Liver (tissue), 9 donors: ENCODE data around the gene CLIC3. TPM values are rescaled to one million over a fixed set of nuclear protein-coding genes. Genes with fewer than 3 reads are reported as not detected.

Experiments used
- DNase-seq: peaks from one replicate; pipeline ENCODE4 v3.0.0-alpha.2; 2017; ENCODE audit warnings: low spot score
- H3K27ac ChIP-seq, 2 donors: one replicate each; pipeline ENCODE4 v1.7.0; 2013; ENCODE audit warnings: inconsistent platforms in 2 of 2, low read length in 2 of 2, control low read depth in 1 of 2, low read depth in 1 of 2, mild to moderate bottlenecking in 1 of 2
- H3K27me3 ChIP-seq, 4 donors: one replicate each; pipeline versions ENCODE4 v1.6.1 to v1.7.0; 2013; ENCODE audit warnings: low read length in 3 of 4, inconsistent platforms in 1 of 4, mild to moderate bottlenecking in 1 of 4, moderate library complexity in 1 of 4; ENCODE audit not compliant: control insufficient read depth in 4 of 4, insufficient read depth in 4 of 4
- H3K36me3 ChIP-seq, 4 donors: one replicate each; pipeline versions ENCODE4 v1.6.1 to v1.7.0; 2013; ENCODE audit warnings: low read length in 3 of 4, mild to moderate bottlenecking in 3 of 4, low read depth in 1 of 4, moderate library complexity in 1 of 4; ENCODE audit not compliant: control insufficient read depth in 4 of 4, insufficient read depth in 3 of 4
- H3K4me1 ChIP-seq, 4 donors: one replicate each; pipeline versions ENCODE4 v1.6.1 to v1.7.0; 2013; ENCODE audit warnings: low read length in 3 of 4, mild to moderate bottlenecking in 3 of 4, moderate library complexity in 1 of 4; ENCODE audit not compliant: control insufficient read depth in 4 of 4, insufficient read depth in 4 of 4
- H3K4me3 ChIP-seq, 3 donors: one replicate each; pipeline versions ENCODE4 v1.6.1 to v1.7.0; 2013; ENCODE audit warnings: low read length in 3 of 3, control low read depth in 1 of 3, low read depth in 1 of 3, mild to moderate bottlenecking in 1 of 3
- H3K9ac ChIP-seq, 2 donors: one replicate each; pipeline ENCODE4 v1.7.0; 2013; ENCODE audit warnings: low read length in 2 of 2, mild to moderate bottlenecking in 2 of 2, moderate library complexity in 2 of 2, control low read depth in 1 of 2, low read depth in 1 of 2
- H3K9me3 ChIP-seq, 4 donors: one replicate each; pipeline versions ENCODE4 v1.6.1 to v1.7.0; 2013; ENCODE audit warnings: low read length in 3 of 4; ENCODE audit not compliant: control insufficient read depth in 4 of 4
- ATF3 ChIP-seq: IDR thresholded peaks from 2 replicates; pipeline ENCODE4 v1.6.1; 2016; ENCODE audit warnings: antibody characterized with exemption
- CTCF ChIP-seq: fragments of 150-350 bp; IDR thresholded peaks from 2 replicates; pipeline ENCODE4 v1.5.1; 2017; ENCODE audit warnings: improper control_type of control experiment, low read depth, low read length; ENCODE audit not compliant: missing input control
- EGR1 ChIP-seq, 2 donors: IDR thresholded peaks; 2 replicates each; pipeline ENCODE4 v1.6.1; 2016 to 2018; ENCODE audit warnings: antibody characterized with exemption in 2 of 2, low read depth in 2 of 2
- FOXA1 ChIP-seq: IDR thresholded peaks from 2 replicates; pipeline ENCODE4 v1.6.1; 2016; ENCODE audit warnings: antibody characterized with exemption
- FOXA2 ChIP-seq: IDR thresholded peaks from 2 replicates; pipeline ENCODE4 v1.6.1; 2016; ENCODE audit warnings: antibody characterized with exemption
- GABPA ChIP-seq, 2 donors: IDR thresholded peaks in 1 of 2; conservative IDR thresholded peaks in 1 of 2; 2 replicates each; pipeline ENCODE4 v1.6.1; 2016; ENCODE audit warnings: antibody characterized with exemption in 2 of 2, mild to moderate bottlenecking in 1 of 2, moderate library complexity in 1 of 2
- HNF4A ChIP-seq, 2 donors: conservative IDR thresholded peaks; 2 replicates each; pipeline ENCODE4 v1.6.1; 2016; ENCODE audit warnings: antibody characterized with exemption in 2 of 2, mild to moderate bottlenecking in 2 of 2
- HNF4G ChIP-seq: IDR thresholded peaks from 2 replicates; pipeline ENCODE4 v1.6.1; 2016; ENCODE audit warnings: antibody characterized with exemption
- JUND ChIP-seq, 2 donors: IDR thresholded peaks; 2 replicates each; pipeline ENCODE4 v1.6.1; 2016; ENCODE audit warnings: antibody characterized with exemption in 2 of 2
- MAX ChIP-seq: IDR thresholded peaks from 2 replicates; pipeline ENCODE4 v1.6.1; 2016; ENCODE audit warnings: antibody characterized with exemption
- NR2F2 ChIP-seq: IDR thresholded peaks from 2 replicates; pipeline ENCODE4 v1.6.1; 2016; ENCODE audit warnings: antibody characterized with exemption
- RAD21 ChIP-seq, 2 donors: IDR thresholded peaks; 2 replicates each; pipeline ENCODE4 v1.6.1; 2016; ENCODE audit warnings: antibody characterized with exemption in 2 of 2, mild to moderate bottlenecking in 2 of 2
- REST ChIP-seq: IDR thresholded peaks from 2 replicates; pipeline ENCODE4 v1.6.1; 2016; ENCODE audit warnings: antibody characterized with exemption, mild to moderate bottlenecking
- RXRA ChIP-seq, 2 donors: IDR thresholded peaks; 2 replicates each; pipeline ENCODE4 v1.6.1; 2017 to 2018; ENCODE audit warnings: antibody characterized with exemption in 2 of 2, mild to moderate bottlenecking in 1 of 2
- SP1 ChIP-seq: IDR thresholded peaks from 2 replicates; pipeline ENCODE4 v1.6.1; 2018; ENCODE audit warnings: antibody characterized with exemption, mild to moderate bottlenecking
- TAF1 ChIP-seq: conservative IDR thresholded peaks from 2 replicates; pipeline ENCODE4 v1.6.1; 2016; ENCODE audit warnings: antibody characterized with exemption, mild to moderate bottlenecking
- YY1 ChIP-seq: IDR thresholded peaks from 2 replicates; pipeline ENCODE4 v1.6.1; 2016; ENCODE audit warnings: antibody characterized with exemption, mild to moderate bottlenecking
- WGBS: extraction: QIAGEN DNeasy Blood & Tissue Kit; methylation state at CpG from one replicate; pipeline ENCODE4 v1.1.7; 2013; 5-methylcytosine and 5-hydroxymethylcytosine counted together
- polyA plus RNA-seq, 2 donors: library from polyadenylated mRNA; stranded (reverse) in 1 of 2; unstranded in 1 of 2; fragments of 200-250 nt in 1 of 2; fragments of >200 nt in 1 of 2; fragmentation: Nextera tagmentation in 1 of 2; extraction: Ambion mirVana in 1 of 2; gene quantifications; one replicate each; pipeline versions ENCODE4 v1.2.1 to v1.2.3, GENCODE V29; 2013 to 2015
- total RNA-seq, 2 donors: library from RNA; depleted of rRNA; stranded (reverse); fragments of >200 nt; gene quantifications; one replicate each; pipeline ENCODE4 v1.2.3, GENCODE V29; 2014
- TF ChIP-seq, protein P1 (sequence below): IDR thresholded peaks from 2 replicates; pipeline ENCODE4 v1.6.1; 2016; ENCODE audit warnings: antibody characterized with exemption
- donor health status: healthy.
- donor health status: healthy.
- donor health status: healthy.
- donor health status: healthy.
- donor health status: healthy.

Gene CLIC3
- total and polyA plus RNA-seq, 4 donors = 0.33 to 0.83 (median 0.40) TPM

DNA sequence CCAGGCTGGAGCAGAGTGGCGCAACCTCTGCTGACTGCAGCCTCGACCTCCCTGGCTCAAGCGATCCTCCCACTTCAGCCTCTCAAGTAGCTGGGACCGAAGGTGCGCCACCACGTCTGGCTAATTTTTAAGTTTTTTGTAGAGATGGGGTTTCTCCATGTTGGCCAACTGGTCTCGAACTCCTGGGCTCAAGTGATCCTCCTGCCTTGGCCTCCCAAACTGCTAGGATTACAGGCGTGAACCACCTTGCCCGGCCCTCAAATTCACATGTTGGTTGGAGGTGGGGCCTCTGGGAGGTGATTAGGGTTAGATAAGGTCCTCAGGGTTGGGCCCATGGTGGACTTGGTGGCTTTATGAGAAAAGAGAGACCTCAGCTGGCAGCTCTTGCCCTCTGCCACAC is 34.2 kb downstream of the CLIC3 start (continued):
- TF ChIP-seq JUND (IDR thresholded peaks at IDR 0.05) (no peak), RXRA (IDR thresholded peaks at IDR 0.05) (no peak), ATF3 (no peak), TAF1 (no peak)

- Histone ChIP-seq H3K4me3 (no peak overlapping the region), H3K4me1 (peaks cover 0 to 2% (median 0%) of the 10 kb centered on the region in 4 donors), H3K9ac (no peak overlapping the region), H3K9me3 (no peaks in the 10 kb centered on the region), H3K27ac (peak overlapping the region in 1 of 2 donors; percentile 28), H3K27me3 (no peaks in the 10 kb centered on the region), H3K36me3 (no peaks in the 10 kb centered on the region)
- WGBS = 83% methylated on average over 23 of the region's 23 CpGs
- DNase-seq = no peak
- TF ChIP-seq RXRA (IDR thresholded peaks at IDR 0.05) (peak in 1 of 2 donors; percentile 67), EGR1 (IDR thresholded peaks at IDR 0.05; ENCODE audit: low read depth in 2 of 2) (no peak), FOXA2 (no peak), TAF1 (no peak), SP1 (peak; percentile 19), CTCF (no peak)
Observed at GRCh38 chr9:136961279-136962065, 34.9 kb downstream of the CLIC3 start.

GRCh38 chr9:136960938-136961275 is 35.5 kb downstream of the CLIC3 start:
- no peaks in the 10 kb centered on the region for H3K27me3 ChIP-seq
- no peaks in the 10 kb centered on the region for H3K9me3 ChIP-seq
- H3K4me3 ChIP-seq = no peak overlapping the region
- H3K4me1 ChIP-seq = no peaks in the 10 kb centered on the region
- 89% methylated on average over 15 of the region's 15 CpGs for WGBS
- DNase-seq = no peak
- H3K9ac ChIP-seq = no peak overlapping the region
- peak overlapping the region in 1 of 2 donors; percentile 28 for H3K27ac ChIP-seq
- H3K36me3 ChIP-seq = no peaks in the 10 kb centered on the region
- TF ChIP-seq FOXA2 (no peak), JUND (IDR thresholded peaks at IDR 0.05) (no peak), CTCF (no peak), HNF4A (conservative IDR thresholded peaks at IDR 0.05) (no peak), MAX (no peak), FOXA1 (no peak), SP1 (no peak), REST (no peak), HNF4G (no peak), GABPA (IDR thresholded peaks at IDR 0.05 in 1 of 2, conservative IDR thresholded peaks at IDR 0.05 in 1 of 2) (no peak), TAF1 (no peak), RXRA (IDR thresholded peaks at IDR 0.05) (no peak), EGR1 (IDR thresholded peaks at IDR 0.05; ENCODE audit: low read depth in 2 of 2) (no peak), RAD21 (IDR thresholded peaks at IDR 0.05) (no peak), ATF3 (no peak), NR2F2 (no peak), YY1 (no peak)
- TF ChIP-seq, protein P1, sequence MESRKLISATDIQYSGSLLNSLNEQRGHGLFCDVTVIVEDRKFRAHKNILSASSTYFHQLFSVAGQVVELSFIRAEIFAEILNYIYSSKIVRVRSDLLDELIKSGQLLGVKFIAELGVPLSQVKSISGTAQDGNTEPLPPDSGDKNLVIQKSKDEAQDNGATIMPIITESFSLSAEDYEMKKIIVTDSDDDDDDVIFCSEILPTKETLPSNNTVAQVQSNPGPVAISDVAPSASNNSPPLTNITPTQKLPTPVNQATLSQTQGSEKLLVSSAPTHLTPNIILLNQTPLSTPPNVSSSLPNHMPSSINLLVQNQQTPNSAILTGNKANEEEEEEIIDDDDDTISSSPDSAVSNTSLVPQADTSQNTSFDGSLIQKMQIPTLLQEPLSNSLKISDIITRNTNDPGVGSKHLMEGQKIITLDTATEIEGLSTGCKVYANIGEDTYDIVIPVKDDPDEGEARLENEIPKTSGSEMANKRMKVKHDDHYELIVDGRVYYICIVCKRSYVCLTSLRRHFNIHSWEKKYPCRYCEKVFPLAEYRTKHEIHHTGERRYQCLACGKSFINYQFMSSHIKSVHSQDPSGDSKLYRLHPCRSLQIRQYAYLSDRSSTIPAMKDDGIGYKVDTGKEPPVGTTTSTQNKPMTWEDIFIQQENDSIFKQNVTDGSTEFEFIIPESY = no peak
